GM21529 (cell line): ENCODE measurements around the gene PTCHD1.

Experiments
- ATAC-seq: cut with Tn5 transposase; IDR thresholded peaks from one replicate; pipeline ENCODE4 v1.9.1; 2021; ENCODE audit not compliant: unreplicated experiment

The PTCHD1 gene

DNA sequence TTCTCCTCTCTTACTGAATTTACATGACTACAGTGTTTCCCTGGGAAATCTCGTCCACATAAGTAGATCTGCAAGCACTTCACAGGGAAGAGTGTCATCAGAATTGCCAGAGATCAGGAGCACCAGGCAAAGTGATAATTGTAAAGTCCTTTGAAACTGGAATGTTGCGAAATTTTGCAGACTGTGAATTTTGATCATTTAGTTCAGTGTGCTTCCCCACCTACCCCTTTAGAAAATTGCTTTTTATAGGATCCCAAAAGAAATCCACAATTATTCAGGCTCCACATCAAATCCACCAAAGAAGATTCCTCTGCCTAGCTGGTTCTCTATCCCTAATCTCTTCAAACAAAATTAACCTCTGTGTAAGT is 10.2 kb downstream of the PTCHD1 start:
- no peak for ATAC-seq

DNA sequence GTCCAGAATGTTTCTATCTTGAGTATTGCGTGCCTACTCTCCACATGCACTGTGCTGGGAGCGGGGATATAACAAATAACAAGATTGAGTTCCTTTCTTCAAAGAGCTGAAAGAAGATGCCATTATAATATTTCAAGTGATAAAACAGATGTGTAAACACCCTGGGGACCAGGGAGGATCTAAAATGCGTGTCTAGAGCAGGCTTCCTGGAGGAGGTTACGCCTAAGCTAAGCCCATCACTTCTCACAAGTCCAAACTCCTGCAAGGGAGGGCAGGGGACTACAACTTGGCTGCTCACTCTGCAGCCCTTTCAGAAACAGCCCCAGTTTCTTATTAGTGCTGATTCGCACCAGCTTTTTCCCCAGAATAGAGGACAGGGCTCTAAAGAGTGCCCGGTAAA is 21.5 kb downstream of the PTCHD1 start:
- no peak for ATAC-seq

DNA sequence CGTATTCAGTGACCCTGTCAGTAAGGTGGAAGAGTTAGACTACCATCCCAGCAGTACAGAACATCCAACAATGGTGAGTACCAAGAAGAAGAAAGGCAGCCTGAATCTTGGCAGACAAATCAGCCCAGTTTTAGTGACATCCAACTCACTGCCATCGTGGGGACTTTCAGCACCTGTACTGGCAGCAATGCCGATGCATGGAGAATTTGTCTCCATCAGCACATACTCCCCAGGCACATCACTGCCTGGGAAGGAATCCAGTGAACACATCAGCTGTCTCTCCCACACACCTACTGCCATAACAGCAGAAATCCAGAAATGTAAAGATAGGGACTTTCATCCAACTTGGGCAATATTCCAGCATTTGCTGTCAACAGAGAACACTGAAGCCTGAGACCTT is 29.8 kb downstream of the PTCHD1 start:
- no peak for ATAC-seq

DNA sequence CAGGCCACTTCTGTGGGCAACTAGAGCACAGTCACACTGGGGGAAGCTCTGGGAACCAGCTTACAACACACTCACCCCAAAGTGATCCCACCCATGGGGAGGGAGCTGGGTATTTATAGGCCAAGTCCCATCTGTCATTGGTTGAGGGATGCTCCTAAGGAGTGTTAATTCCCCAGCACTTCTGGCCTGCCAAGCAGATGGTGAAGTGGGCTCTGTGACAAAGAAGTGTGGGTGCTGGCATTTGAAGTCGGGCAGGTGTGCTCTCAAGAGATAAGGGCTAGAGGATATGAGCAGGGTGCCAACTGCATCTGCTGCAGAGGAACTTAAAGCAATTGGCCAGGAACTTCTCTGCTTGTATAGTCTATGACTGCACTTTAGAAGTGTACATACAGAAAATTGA is 30.9 kb downstream of the PTCHD1 start:
- ATAC-seq, result no peak

DNA sequence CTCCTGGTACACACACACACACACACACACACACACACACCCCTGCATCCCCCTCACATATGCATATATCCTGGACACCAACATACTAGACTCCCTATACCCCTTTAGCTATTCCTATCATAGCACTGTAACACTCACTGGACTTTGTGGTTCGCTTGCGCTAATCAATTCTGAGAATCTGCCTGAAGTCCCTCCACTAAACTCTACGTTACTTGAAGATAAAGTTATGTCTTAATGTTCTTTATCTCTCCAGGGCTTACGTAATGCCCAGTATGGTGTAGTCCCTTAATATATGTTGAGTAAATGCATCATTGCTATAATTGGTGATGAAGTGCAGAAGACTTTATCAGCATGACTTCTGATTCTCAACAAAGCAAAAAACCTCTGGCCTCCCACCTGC is 32.3 kb downstream of the PTCHD1 start:
- ATAC-seq, result no peak

DNA sequence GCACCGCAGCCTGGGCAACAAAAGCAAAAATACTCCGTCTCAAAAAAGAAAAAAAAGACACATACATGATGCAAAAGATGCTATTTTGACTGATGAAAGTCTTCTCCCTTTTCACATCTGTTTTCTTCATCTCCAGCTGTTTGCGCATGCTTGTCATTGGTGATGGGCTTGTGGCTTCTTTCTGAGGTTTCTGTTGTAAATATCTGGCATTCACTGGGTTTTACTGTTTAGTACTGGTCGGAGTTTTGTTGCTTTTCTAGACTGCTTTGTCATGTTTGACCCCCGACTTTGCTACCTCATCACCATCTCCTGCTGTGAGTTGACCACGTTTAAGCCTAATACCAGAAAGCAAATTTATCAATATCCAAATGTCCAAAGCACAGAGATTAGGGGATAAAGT is 34.4 kb downstream of the PTCHD1 start:
- ATAC-seq, result no peak

DNA sequence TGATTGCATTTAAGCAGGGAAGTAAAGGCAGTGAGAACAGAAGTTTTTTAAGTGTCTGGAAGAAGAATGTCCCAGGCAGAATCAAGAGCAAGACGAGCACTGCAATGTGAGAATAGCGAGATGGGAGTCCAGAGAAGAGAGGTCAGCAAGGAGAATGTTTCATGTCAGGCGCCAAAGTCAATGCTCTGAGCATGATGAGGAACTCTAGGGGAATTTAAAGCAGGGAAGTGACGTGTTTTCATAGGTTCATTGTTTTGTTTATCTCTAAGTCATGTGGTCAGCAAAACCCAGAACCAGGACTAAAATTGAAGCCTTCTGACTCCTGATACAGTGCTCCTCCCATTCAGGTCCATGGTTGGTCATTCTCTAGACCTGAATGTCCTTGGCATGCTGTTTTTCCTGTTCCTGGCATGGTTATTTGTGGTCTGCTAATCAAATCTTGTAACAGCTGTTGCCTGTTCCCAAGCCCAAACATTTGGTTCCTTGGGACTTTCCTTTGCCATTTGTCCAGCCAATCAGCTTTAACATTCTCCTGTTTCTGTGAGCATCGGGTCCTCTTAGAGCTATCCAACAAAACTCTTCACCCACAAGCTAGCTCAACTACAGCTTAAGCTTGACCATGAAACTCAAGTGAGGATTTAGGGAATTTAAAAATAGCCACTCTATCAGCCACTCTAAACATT is 37.7 kb downstream of the PTCHD1 start:
- ATAC-seq, result no peak

DNA sequence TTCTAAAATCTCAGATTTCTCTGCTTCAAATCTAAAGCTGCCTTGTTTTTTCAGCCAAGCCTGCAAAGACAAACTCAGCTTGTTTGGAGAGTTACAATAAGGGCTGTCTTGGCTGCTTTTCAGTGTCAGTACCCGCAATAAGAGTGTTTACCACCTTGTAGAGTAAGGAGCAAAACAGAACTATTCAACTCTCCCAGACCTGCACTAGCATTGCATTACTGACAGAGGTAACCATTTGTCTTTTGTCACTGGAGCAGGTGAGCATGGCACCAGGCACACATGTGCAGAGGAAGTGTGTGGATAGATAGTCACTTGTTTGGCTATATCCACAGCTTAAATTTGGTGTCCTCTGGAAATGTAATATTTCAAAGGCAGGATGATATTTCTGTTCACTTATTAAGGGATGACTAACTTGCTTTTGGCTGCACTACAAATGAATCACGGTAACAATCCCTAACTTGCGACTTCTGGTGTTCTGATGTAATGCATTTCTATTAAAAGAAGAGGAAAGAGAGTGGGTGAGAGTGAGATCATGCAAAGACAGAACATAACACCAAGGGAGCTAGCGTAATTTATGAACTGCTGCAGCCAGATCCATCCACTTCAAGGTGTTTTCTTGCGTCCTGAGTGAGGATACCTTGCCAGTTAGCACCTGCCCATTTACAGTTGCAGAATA is 38.6 kb downstream of the PTCHD1 start:
- ATAC-seq, result no peak

DNA sequence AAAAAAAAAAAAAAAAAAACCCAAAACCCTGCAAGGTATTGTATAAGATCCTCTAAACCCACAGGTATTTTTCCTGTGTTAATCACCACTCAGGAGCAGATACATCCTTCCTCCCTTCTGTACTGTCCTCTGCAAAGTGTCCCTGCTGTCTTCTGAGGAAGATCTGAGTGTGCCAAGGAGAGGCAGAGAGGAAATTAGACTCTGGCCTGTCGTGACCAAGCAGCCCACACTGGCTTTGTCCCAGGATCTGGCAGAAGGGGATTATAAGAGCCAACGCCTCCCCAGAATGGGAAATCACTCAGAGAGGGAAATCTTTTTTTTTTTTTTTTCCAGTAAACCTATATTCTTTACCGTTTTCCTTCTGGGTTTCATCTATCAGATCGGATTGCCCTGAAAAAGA is 39.6 kb downstream of the PTCHD1 start:
- ATAC-seq, result no peak

DNA sequence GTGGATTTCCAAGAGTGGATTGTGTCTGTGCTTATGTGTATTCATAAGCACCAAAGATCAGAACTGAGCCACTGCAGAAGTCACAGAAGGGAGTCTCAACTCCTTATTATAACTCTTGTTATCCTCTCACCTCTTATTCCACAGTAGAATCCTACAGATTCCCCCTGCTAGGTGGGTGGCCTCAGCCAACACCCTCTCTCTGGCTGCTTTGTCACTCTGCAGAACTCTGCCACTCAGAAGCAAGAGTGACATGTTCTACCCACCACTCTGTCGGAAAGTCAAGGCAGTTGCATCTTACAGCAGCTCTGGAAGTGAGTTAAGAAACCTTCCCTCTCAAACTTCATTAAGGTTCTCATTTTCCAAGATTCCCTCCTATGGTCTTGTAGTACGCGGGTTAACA is 41.9 kb downstream of the PTCHD1 start:
- ATAC-seq, result no peak

DNA sequence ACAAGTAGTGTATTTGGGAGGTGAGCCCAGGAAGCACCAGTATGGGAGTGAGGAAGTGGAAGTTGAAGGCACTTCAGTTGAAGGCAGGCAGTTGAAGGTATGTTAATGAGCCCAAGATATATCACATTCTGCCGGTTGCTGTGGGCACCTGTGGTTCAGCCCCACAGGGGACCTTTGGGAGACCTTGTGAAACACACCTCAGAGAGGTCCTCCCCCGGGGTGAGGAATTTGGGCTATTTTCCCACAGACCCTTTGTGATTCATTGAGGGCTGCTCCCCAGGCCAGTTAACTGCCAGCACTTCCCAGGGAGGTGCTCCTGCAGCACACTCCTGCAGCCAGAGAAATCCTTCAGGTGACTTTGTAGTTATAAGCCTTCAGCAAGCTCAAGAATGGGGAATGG is 45.9 kb downstream of the PTCHD1 start:
- no peak for ATAC-seq

DNA sequence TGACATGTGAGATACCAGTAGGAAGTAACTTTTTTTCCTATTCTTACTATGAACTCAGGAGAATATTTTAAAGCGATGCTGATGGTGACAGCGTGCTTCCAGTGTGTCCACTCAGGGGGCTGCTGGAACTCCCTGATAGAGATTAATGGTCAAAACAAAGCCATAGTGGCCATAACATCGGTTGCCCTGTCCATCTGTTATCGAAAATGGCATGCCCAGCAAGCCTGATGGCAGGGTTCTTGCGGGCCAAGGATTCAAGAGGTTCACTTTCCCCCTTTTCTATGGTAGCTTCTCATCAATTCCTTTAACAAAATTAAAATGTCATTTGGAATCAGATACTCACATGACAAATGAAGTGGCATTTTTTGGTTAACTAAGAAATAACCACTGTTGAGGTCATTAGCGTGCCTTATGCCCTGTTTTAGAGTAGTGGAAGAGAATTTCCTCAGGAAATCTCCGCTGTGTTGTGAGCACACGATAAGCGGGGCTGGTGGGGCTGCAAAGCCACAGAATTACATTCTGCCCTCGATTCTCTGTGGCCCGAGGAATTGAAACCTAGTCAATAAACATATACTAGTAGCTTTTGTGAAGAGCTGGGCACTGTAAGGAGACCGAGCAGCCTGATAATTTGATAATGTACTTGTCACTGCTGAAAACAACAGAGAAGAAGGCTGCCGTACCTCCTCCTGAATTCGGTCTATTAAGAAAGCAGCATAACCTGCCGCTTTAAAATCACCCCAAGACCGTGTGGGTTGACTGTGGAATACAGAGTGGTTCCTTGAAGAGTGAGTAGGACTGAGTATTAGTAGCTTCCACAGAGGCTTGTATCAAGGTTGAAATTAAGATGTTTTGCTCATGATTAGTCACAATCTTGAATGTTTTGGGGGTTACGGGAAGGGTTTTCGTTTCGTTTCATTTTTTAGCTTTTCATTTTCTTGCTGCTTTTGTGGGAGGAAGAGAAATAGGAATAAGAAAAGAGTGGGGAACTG is 46.7 kb downstream of the PTCHD1 start:
- ATAC-seq, result no peak

DNA sequence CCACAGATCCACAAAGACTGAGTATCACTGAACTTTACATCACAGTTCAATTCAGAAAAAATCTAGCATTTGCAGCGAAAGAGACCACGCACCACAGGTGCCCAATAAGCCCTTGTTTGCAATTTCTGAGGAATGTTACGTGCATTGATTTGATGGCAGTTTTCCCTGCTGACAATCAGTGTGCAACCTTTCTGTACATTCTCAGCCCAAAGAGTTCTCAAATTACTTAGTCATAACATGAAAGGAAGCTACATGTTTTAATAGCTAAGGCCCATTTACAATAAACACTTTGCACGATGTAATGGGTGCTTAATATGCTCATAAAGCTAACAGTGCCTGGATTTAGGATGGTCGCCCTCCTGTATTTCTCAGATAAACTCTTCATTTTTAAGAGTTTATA is 47.9 kb downstream of the PTCHD1 start:
- ATAC-seq, result no peak

DNA sequence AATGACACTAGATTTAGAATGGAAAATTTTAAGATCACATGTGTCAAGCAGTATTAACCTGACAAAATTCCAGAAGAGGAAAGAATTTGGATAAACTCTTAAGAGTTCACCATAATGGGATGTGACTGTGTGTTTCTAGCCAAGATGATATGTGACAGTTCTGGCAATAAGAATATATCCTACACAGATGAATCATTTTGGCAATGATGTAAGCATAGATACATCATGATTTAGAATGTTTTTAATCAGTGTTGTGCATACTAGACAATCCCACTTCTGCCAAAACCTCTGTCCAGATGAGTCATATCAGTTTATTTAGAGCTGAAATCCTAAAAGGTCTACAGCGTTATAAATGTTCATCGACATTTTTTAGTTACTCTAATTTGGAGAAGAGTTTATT is 48.8 kb downstream of the PTCHD1 start:
- no peak for ATAC-seq

DNA sequence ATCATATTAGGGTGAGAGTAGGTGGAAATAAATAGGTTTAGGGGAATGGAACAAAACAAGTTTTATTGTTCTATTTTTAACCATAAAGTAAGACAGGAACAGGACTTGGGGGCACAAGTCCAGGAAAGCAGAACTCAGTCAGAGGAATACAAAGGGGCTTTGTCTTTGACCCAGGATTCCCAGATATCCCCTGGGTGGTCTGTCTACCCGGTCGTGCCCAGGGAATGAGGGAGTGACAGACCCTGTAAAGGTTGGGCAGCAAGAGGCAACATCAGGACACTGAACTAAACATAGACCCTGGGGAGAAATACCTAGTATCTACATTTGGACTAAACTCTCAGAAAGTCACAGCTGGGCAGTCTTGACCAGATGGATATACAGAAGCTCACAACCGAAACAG is 50.6 kb downstream of the PTCHD1 start:
- no peak for ATAC-seq

DNA sequence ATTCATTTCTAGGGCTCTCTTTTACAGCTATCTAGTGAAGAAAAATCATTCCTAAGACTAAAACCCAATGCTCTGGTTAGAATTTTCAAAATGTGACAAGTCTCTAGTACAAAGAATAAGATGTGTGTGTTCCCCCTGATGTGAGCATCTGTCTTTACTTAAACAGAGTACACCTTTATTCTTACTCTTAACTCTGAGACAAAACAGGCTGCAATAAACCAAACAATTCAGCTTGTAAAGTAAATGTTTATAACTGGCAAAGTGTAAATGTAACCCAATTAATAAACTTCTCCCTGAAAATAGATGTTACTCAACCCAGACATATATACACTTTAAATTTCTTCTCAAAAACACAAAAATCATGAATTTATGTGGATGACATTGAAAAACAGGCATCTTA is 51.6 kb downstream of the PTCHD1 start:
- no peak for ATAC-seq

DNA sequence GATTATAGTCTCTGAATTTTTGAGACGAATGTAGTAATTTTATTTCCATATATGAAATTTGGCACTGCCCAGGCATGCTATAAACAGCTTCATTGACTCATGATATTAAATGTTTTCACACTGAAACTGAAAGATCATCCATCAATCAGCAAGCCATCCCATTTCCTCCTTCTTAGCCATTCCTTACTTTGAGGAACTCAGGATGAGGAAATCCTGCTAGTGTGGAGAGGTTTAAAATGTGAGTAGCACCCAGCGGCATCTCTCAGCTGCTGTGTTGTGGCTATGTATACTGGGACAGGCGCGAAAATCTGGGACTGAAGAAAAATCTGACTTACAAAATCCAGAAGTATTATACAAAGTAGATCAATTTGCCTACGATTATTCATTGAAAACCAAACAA is 52.1 kb downstream of the PTCHD1 start:
- no peak for ATAC-seq

DNA sequence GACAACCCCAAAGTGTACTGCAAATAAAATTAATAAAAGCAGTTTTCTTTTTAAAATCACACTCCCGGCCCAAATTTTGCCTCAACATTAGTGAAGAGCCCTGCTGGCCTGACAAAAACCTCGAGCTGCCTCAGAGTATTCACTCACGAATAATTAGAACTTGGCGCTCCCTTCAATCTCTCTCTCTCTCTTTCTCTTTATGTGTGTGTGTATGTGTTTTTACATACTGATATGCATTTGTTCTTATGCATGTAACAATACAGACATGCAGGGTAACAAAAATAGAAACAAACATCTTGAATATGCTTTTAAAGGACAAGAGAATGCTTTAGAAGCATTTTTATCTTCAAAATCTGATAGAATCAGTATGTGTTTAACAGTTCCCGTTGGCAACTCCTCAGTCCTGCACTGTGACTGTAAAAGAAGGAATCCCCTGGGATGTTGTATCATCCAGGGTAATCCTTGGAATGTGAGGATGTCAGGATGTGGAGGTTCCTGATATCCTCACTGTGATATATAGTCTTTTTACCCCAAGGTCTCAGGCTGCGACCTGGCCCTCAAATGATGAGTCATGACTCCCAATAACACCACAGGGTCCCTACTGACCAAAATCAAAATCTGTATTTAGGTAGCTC is 53.0 kb downstream of the PTCHD1 start:
- ATAC-seq, result no peak

DNA sequence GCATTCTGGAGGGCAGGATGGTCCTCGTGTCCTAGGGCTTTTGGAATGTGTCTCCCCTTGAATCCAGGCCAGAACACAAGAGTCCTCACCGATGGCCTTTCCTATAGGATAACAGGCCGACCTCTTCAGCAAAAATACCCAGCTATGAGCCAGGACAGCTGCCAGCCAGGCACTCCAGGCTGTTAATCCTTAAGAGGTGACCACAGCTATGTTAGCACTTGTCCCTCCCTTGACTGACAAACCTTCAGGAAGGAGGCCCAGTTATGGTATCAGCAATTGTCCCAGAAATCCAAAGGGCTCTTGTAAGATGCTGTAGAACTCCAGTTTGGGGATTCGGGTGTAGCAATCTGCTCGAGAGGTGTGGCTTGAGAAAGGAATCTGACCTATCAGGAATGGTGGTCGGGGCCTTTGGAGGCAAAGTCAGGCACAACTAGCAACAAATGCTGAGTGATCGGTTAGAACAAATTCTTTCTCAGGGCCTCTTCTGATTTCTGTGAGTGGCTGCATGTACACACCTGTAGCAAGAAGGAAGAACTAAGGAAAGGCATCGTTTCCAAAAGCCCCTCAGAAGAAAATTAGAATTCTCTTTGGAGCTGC is 54.6 kb downstream of the PTCHD1 start:
- no peak for ATAC-seq

DNA sequence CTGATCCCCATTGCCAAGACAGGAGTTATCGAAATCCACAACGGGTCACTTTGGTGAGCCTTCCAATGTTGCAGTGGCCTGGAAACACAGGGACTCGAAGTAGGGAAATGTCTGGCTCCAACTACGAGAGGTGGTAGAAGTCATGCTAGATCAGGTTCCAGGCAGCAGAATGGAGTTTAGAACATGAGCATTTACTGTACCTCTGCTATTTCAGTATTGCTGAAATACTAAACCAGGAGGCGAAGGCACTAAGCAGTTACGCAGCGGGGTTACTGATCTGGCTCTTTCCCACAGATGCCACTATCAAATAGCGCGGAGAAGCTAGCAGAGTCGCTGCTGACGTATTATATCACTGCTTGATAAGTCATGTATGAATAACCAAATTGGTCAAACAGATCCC is 56.3 kb downstream of the PTCHD1 start:
- no peak for ATAC-seq

DNA sequence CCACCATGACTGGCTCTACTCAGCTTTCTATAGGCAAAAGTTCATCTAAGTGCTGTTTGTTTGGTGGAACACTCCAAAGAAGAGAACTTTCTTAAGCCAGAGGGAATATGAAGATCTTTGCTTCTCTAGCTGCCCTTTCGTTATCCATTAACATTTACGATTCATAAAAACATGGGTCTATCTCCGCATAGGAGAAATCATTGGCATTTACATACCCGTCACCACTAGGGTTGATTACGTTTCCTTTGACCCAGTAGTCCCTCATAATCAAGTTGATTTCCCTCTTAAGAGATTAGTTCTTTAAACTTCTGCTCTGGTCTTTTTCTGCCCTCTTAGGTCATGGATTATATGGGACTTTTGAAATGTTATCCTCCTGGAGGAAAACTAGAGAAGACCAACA is 57.5 kb downstream of the PTCHD1 start:
- ATAC-seq, result no peak
